H9 (cell line): ENCODE data around the gene LTBP4. TPM values are rescaled to one million over a fixed set of nuclear protein-coding genes. Genes with fewer than 3 reads are reported as not detected.
A peak's percentile ranks its signal among the peaks of the same experiment; 100 is the strongest.

Experiments
- DNase-seq: peaks from one replicate; pipeline ENCODE4 v3.0.0-alpha.2; 2017
- H2AFZ ChIP-seq: one replicate; pipeline ENCODE4 v1.6.1; 2013; ENCODE audit warnings: mild to moderate bottlenecking, low read length, control low read depth, moderate library complexity
- H2AK5ac ChIP-seq: 2 replicates; pipeline ENCODE4 v1.6.1; 2013; ENCODE audit warnings: low read length, control low read depth, mixed read lengths; ENCODE audit not compliant: insufficient read length
- H2BK120ac ChIP-seq: one replicate; pipeline ENCODE4 v1.6.1; 2013; ENCODE audit warnings: low read depth, mild to moderate bottlenecking, low read length, control low read depth, inconsistent platforms; ENCODE audit not compliant: poor library complexity, severe bottlenecking
- H2BK12ac ChIP-seq: 2 replicates; pipeline ENCODE4 v1.6.1; 2013; ENCODE audit warnings: low read length, control low read depth, mixed read lengths, low read depth; ENCODE audit not compliant: insufficient read length
- H2BK15ac ChIP-seq: 2 replicates; pipeline ENCODE4 v1.6.1; 2013; ENCODE audit warnings: low read depth, low read length, control low read depth
- H2BK20ac ChIP-seq: one replicate; pipeline ENCODE4 v1.6.1; 2013; ENCODE audit warnings: low read depth, mild to moderate bottlenecking, low read length, control low read depth, inconsistent platforms; ENCODE audit not compliant: poor library complexity, severe bottlenecking
- H2BK5ac ChIP-seq: 2 replicates; pipeline ENCODE4 v1.6.1; 2013; ENCODE audit warnings: low read length, control low read depth, mixed read lengths; ENCODE audit not compliant: insufficient read length
- H3K14ac ChIP-seq: 2 replicates; pipeline ENCODE4 v1.6.1; 2013; ENCODE audit warnings: low read length, control low read depth; ENCODE audit not compliant: insufficient read depth
- H3K18ac ChIP-seq: 2 replicates; pipeline ENCODE4 v1.6.1; 2013; ENCODE audit warnings: low read depth, mild to moderate bottlenecking, mixed read lengths, low read length, control low read depth; ENCODE audit not compliant: insufficient read length
- H3K23ac ChIP-seq: 2 replicates; pipeline ENCODE4 v1.6.1; 2013; ENCODE audit warnings: low read length, control low read depth, mixed read lengths, low read depth; ENCODE audit not compliant: insufficient read length
- H3K23me2 ChIP-seq: 2 replicates; pipeline ENCODE4 v1.6.1; 2013; ENCODE audit warnings: low read depth, mild to moderate bottlenecking, mixed read lengths, low read length, control low read depth; ENCODE audit not compliant: insufficient read length, poor library complexity, severe bottlenecking
- H3K27ac ChIP-seq: 2 replicates; pipeline ENCODE4 v1.5.1; 2013; ENCODE audit warnings: low read length, control low read depth, mixed read lengths, low read depth; ENCODE audit not compliant: insufficient read length
- H3K27me3 ChIP-seq: 2 replicates; pipeline ENCODE4 v1.6.1; 2013; ENCODE audit warnings: low read length, control low read depth, inconsistent platforms; ENCODE audit not compliant: insufficient read depth
- H3K4ac ChIP-seq: 2 replicates; pipeline ENCODE4 v1.6.1; 2013; ENCODE audit warnings: low read depth, mild to moderate bottlenecking, control low read depth, inconsistent platforms, low read length, moderate library complexity
- H3K4me1 ChIP-seq: 2 replicates; pipeline ENCODE4 v1.6.1; 2013; ENCODE audit warnings: low read length, control low read depth, inconsistent platforms; ENCODE audit not compliant: insufficient read depth
- H3K4me2 ChIP-seq: 2 replicates; pipeline ENCODE4 v1.6.1; 2013; ENCODE audit warnings: low read length, control low read depth, mixed read lengths; ENCODE audit not compliant: insufficient read length, insufficient read depth
- H3K56ac ChIP-seq: 2 replicates; pipeline ENCODE4 v1.6.1; 2013; ENCODE audit warnings: low read depth, mild to moderate bottlenecking, mixed read lengths, low read length, control low read depth; ENCODE audit not compliant: insufficient read length
- H3K79me1 ChIP-seq: 2 replicates; pipeline ENCODE4 v1.6.1; 2013; ENCODE audit warnings: low read depth, mild to moderate bottlenecking, moderate library complexity, low read length, control low read depth, inconsistent platforms; ENCODE audit not compliant: insufficient read depth, poor library complexity, severe bottlenecking
- H3K79me2 ChIP-seq: 2 replicates; pipeline ENCODE4 v1.6.1; 2013; ENCODE audit warnings: low read length, control low read depth, inconsistent platforms; ENCODE audit not compliant: insufficient read depth
- H3K9ac ChIP-seq: 2 replicates; pipeline ENCODE4 v1.6.1; 2013; ENCODE audit warnings: low read length, control low read depth, mixed read lengths; ENCODE audit not compliant: insufficient read length; ENCODE audit errors: extremely low read depth
- H3K9me3 ChIP-seq: one replicate; pipeline ENCODE4 v1.6.1; 2013; ENCODE audit warnings: low read depth, low read length, inconsistent platforms; ENCODE audit not compliant: control insufficient read depth
- H3T11ph ChIP-seq: one replicate; pipeline ENCODE4 v1.6.1; 2013; ENCODE audit warnings: mild to moderate bottlenecking, low read length, control low read depth, inconsistent platforms
- H4K20me1 ChIP-seq: one replicate; pipeline ENCODE4 v1.6.1; 2013; ENCODE audit not compliant: control insufficient read depth, insufficient read length, insufficient read depth
- H4K5ac ChIP-seq: 2 replicates; pipeline ENCODE4 v1.6.1; 2013; ENCODE audit warnings: low read depth, mild to moderate bottlenecking, mixed read lengths, low read length, control low read depth; ENCODE audit not compliant: insufficient read length
- H4K8ac ChIP-seq: replicated peaks from 2 replicates; pipeline ENCODE4 v1.6.1; 2013; ENCODE audit warnings: low read length, control low read depth, mixed read lengths, low read depth; ENCODE audit not compliant: insufficient read length
- H4K91ac ChIP-seq: 2 replicates; pipeline ENCODE4 v1.6.1; 2013; ENCODE audit warnings: low read depth, mild to moderate bottlenecking, moderate library complexity, mixed read lengths, low read length, control low read depth; ENCODE audit not compliant: insufficient read length
- H3K27ac Mint-ChIP-seq, 3 experiments: 2 replicates in 2 of 3; 3 replicates in 1 of 3; pipeline ENCODE4 v1.8.0; 2020 to 2021; ENCODE audit warnings: mixed read lengths in 3 of 3, mild to moderate bottlenecking in 1 of 3, moderate library complexity in 1 of 3
- H3K27me3 Mint-ChIP-seq: 2 replicates; pipeline ENCODE4 v1.8.0; 2021; ENCODE audit warnings: low read depth, mild to moderate bottlenecking, moderate library complexity, mixed read lengths
- H3K36me3 Mint-ChIP-seq, 3 experiments: 2 replicates in 2 of 3; 3 replicates in 1 of 3; pipeline ENCODE4 v1.8.0; 2020 to 2021; ENCODE audit warnings: low read depth in 3 of 3, mixed read lengths in 3 of 3; ENCODE audit not compliant: insufficient read depth in 1 of 3
- H3K4me1 Mint-ChIP-seq, 2 experiments: 2 replicates each; pipeline ENCODE4 v1.8.0; 2020; ENCODE audit warnings: mixed read lengths in 2 of 2
- H3K4me3 Mint-ChIP-seq, 2 experiments: 2 replicates in 1 of 2; 3 replicates in 1 of 2; pipeline ENCODE4 v1.8.0; 2020 to 2021; ENCODE audit warnings: mild to moderate bottlenecking in 2 of 2, mixed read lengths in 2 of 2, moderate library complexity in 1 of 2
- H3K9me3 Mint-ChIP-seq, 2 experiments: 2 replicates in 1 of 2; 3 replicates in 1 of 2; pipeline ENCODE4 v1.8.0; 2020; ENCODE audit warnings: mild to moderate bottlenecking in 2 of 2, mixed read lengths in 2 of 2, moderate library complexity in 1 of 2
- WGBS: extraction: QIAGEN DNeasy Blood & Tissue Kit; methylation state at CpG from one replicate; pipeline ENCODE4 v1.1.7; 2013; ENCODE audit warnings: missing lambda C conversion rate, low lambda C conversion rate, mixed read lengths; ENCODE audit not compliant: insufficient read length; ENCODE audit errors: extremely low coverage; 5-methylcytosine and 5-hydroxymethylcytosine counted together
- total RNA-seq: library from RNA; stranded (reverse); gene quantifications from 2 replicates; pipeline ENCODE4 v1.2.1, GENCODE V29; 2021
- TF ChIP-seq, protein P1 (sequence below): fragments of 200-600 bp; sonication (generic); conservative IDR thresholded peaks from 3 replicates; pipeline ENCODE4 v1.8.0; 2021; ENCODE audit warnings: antibody characterized with exemption, mild to moderate bottlenecking

Gene LTBP4
- total RNA-seq, 1 experiment from 2014 or later = 129 TPM

GRCh38 chr19:40623403-40624251 is 22.5 kb downstream of the LTBP4 start:
- H2BK15ac ChIP-seq = no peak overlapping the region
- no peak overlapping the region for H3K23ac ChIP-seq
- H3K23me2 ChIP-seq = no peaks in the 10 kb centered on the region
- no peaks in the 10 kb centered on the region for H4K20me1 ChIP-seq
- no peak overlapping the region for H3K9ac ChIP-seq
- H3K18ac ChIP-seq = peak overlapping the region; percentile 1
- no peak overlapping the region for H4K91ac ChIP-seq
- Mint-ChIP-seq H3K27ac (peak overlapping the region; percentile 38 to 98 (median 95); a peak in 5 of 7 replicates), H3K27me3 (no peaks in the 10 kb centered on the region), H3K36me3 (peaks cover 38 to 79% (median 66%) of the 10 kb centered on the region in 3 experiments; a peak in 6 of 7 replicates), H3K9me3 (peaks cover 0 to 3% of the 10 kb centered on the region in 2 experiments; a peak in 3 of 5 replicates), H3K4me3 (peak overlapping the region; percentile 61 to 70), H3K4me1 (peaks cover 16 to 23% of the 10 kb centered on the region in 2 experiments)
- no peak overlapping the region for H4K8ac ChIP-seq
- WGBS = no CpG with 5 or more reads among the region's 41 CpGs
- H2AK5ac ChIP-seq = no peak overlapping the region
- no peaks in the 10 kb centered on the region for H3K4me1 ChIP-seq
- TF ChIP-seq, protein P1, sequence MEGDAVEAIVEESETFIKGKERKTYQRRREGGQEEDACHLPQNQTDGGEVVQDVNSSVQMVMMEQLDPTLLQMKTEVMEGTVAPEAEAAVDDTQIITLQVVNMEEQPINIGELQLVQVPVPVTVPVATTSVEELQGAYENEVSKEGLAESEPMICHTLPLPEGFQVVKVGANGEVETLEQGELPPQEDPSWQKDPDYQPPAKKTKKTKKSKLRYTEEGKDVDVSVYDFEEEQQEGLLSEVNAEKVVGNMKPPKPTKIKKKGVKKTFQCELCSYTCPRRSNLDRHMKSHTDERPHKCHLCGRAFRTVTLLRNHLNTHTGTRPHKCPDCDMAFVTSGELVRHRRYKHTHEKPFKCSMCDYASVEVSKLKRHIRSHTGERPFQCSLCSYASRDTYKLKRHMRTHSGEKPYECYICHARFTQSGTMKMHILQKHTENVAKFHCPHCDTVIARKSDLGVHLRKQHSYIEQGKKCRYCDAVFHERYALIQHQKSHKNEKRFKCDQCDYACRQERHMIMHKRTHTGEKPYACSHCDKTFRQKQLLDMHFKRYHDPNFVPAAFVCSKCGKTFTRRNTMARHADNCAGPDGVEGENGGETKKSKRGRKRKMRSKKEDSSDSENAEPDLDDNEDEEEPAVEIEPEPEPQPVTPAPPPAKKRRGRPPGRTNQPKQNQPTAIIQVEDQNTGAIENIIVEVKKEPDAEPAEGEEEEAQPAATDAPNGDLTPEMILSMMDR = no peak
- peak overlapping the region; percentile 54; the same call in 1 of the 2 replicates for H3K14ac ChIP-seq
- no peaks in the 10 kb centered on the region for H3K27me3 ChIP-seq
- no peak overlapping the region for H3K4ac ChIP-seq
- H3T11ph ChIP-seq = no peak overlapping the region
- H2AFZ ChIP-seq = no peak overlapping the region
- no peaks in the 10 kb centered on the region for H3K79me2 ChIP-seq
- no peak overlapping the region for H3K56ac ChIP-seq
- no peak overlapping the region for H3K27ac ChIP-seq
- H2BK20ac ChIP-seq = no peak overlapping the region
- DNase-seq = peak; percentile 97
- H3K9me3 ChIP-seq = no peaks in the 10 kb centered on the region
- H2BK12ac ChIP-seq = no peak overlapping the region
- peak overlapping the region; percentile 54 for H3K4me2 ChIP-seq
- H3K79me1 ChIP-seq = no peaks in the 10 kb centered on the region
- no peak overlapping the region for H2BK5ac ChIP-seq
- H2BK120ac ChIP-seq = no peak overlapping the region
- H4K5ac ChIP-seq = no peak overlapping the region
